HG03460 (cell line): Measurements from ENCODE around the gene NOP14.
"Not testable (repeated sequence)": the region's sequence is repeated elsewhere in the genome, so short reads cannot be mapped to it uniquely, and the experiment has no call there.

Experiments used
- ATAC-seq: cut with Tn5 transposase; IDR thresholded peaks from one replicate; pipeline ENCODE4 v1.9.1; 2021; ENCODE audit not compliant: unreplicated experiment

The NOP14 gene

GRCh38 chr4:2918300-2918699 lies 44.9 kb downstream of the NOP14 start:
- not testable (repeated sequence) for ATAC-seq

- not testable (repeated sequence) for ATAC-seq
These were observed 46.5 kb downstream of the NOP14 start for GRCh38 chr4:2916696-2917095.

- no peak for ATAC-seq
These were observed 47.4 kb downstream of the NOP14 start for GRCh38 chr4:2915789-2916188.

GRCh38 chr4:2914256-2915126 lies 48.7 kb downstream of the NOP14 start:
- no peak for ATAC-seq

DNA sequence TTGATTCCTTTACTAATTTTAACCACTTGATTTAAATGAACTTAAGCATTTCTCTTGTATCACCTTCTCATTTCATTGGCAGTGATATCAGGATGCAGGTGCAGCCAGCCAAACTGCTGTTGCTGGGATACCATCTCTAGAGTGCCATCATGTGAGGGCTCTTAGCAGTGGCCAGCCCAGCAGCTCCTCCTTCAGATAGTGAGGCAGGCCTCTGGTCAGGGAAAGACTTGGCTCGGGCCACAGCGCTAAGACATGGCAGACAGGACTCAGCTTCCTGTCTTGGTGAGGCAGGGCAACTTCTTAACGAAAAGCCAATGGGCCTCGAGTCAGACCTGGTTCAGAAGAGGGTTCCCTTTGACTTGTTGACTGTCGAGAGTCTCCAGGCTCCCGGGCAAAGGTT lies 50.0 kb downstream of the NOP14 start:
- ATAC-seq: no peak

GRCh38 chr4:2911868-2912267 lies 51.3 kb downstream of the NOP14 start:
- ATAC-seq: no peak

DNA sequence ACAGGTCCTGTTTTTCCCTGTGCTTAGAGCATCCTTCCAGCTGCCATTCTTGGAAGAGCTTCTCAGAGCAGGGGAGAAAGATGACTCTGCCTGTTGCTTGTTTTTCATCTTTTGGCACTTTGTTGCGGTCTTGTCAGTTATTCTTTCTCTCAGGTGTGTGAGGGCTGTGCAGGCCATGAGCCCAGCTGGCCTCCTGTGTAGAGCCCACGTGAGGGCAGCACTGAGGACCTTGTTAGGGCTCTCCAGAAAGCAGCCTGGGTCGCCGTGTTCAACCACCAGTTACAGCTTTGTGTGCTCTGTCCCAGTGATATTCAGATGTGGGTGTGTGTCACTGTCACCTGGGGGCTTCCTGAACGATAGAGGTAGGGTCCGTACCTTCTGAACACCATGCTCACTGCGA lies 52.8 kb downstream of the NOP14 start:
- ATAC-seq: no peak

- no peak for ATAC-seq
These were observed 53.6 kb downstream of the NOP14 start for GRCh38 chr4:2909583-2909982.

GRCh38 chr4:2908686-2909085 lies 54.5 kb downstream of the NOP14 start:
- ATAC-seq: no peak

DNA sequence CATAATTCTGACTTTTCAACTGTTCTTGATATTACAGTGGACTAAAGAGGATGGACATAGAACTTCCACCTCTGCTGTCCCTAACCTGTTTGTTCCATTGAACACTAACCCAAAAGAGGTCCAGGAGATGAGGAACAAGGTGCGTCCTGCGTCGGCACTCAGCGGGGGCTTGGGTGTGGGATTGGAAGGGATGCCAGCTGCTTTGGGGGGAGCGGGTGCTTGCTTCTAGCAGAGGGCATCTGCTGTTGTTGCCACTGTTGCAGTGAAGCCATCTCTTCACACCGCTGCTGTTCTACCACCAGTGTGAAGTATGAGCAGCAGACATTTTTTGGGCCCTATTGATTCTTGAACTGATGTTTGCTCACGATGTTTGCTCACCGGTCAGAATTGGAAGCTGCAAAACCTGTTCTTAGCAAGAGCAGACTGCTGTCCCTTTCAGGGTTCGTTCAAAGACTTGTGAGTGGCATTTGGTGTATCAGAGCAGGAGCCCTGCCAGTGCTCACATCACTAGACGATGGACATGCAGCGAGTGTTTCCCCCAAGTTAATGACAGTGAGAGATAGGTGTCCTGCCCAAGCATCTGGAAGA lies 55.4 kb downstream of the NOP14 start:
- no peak for ATAC-seq

- ATAC-seq: no peak
These were observed 56.0 kb downstream of the NOP14 start for GRCh38 chr4:2907226-2907625.

- no peak for ATAC-seq
These were observed 57.0 kb downstream of the NOP14 start for GRCh38 chr4:2906218-2906617.

DNA sequence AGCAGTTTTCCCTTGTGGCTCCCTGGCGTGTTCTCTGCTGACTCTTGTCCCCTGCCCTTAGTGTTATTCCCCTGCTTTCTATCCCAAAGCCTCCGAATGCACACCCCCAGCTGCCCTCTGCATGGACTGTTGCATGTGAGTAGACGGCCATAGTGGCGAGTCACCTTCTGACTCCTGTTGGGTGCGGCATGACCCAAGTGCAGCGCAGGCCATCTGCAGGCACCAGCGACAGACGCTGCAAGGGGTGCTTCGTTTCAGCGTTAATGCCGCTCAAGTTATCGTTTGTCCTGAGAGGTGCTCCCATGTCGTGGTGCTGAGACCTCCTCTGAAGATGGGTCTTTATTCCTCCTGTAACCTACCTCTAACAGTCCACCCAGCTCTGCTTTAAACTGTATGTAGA lies 57.7 kb downstream of the NOP14 start:
- ATAC-seq: no peak

DNA sequence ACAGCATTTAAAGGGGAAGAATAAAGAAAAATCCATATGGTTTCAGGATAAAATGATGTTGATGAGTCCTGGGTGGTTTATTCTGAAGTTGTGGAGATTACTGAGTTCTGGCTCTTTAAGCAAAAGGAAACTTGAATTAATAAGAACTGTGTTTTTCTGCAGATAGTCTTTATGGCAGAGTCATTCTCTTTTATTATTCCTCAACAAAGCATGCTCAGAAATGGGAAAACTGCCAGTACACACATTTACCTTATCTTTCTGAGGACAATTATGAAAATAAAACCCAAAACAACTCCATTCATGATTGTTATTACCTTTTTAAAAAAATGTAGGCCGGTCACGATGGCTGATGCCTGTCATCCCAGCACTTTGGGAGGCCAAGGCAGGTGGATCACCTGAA lies 61.1 kb downstream of the NOP14 start:
- ATAC-seq: no peak

DNA sequence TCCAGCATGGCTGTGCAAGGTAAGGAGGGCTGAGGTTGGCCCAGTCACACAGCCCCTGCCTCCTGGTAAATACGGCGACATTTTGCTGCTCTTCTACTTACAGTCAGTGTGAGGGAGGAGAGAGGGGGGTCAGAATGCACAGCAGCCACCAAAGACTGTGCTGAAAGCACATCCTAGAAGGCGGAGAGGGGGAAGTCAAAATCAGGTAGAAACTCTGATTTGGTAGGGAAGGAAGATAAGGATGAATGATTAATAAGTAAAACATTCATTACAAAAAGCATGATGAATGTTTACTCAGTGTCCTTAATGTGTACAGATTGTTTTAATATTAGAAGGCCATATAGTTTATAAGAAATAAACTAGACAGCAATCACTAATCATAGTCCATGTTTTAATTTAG lies 62.0 kb downstream of the NOP14 start:
- no peak for ATAC-seq

- no peak for ATAC-seq
These were observed 62.5 kb downstream of the NOP14 start for GRCh38 chr4:2900741-2901140.

DNA sequence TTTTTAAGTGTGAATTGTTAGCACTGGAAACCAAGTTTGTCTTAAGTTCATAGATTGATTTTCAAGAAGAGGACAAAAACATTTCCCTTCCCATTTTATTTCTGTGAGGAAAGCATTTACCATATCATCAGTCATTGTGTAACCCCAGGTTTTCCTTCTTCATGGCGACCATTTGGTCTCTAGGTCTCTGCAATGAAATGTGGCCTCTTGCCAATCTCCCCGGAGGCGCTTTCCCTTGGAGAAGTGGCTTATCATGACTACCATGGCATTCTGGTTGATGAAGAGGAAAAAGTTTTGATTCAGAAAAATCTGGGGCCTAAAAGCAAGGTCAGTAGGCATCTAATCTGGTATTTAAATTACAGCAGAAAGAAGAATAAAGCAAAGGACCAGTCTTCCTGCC lies 65.2 kb downstream of the NOP14 start:
- no peak for ATAC-seq

- ATAC-seq: no peak
These were observed 69.4 kb downstream of the NOP14 start for GRCh38 chr4:2893772-2894171.

GRCh38 chr4:2891294-2891693 lies 71.9 kb downstream of the NOP14 start:
- ATAC-seq: no peak

GRCh38 chr4:2888886-2889285 lies 74.3 kb downstream of the NOP14 start:
- no peak for ATAC-seq
